Fibroblast of peridontal ligament (primary cell): ENCODE results near the gene CBX1.
"Not testable (repeated sequence)": the region's sequence is repeated elsewhere in the genome, so short reads cannot be mapped to it uniquely, and the experiment has no call there.

Experiments used
- DNase-seq: peaks from one replicate; pipeline ENCODE4 v3.0.0-alpha.2; 2010; ENCODE audit errors: extremely low read depth

CBX1 gene

DNA sequence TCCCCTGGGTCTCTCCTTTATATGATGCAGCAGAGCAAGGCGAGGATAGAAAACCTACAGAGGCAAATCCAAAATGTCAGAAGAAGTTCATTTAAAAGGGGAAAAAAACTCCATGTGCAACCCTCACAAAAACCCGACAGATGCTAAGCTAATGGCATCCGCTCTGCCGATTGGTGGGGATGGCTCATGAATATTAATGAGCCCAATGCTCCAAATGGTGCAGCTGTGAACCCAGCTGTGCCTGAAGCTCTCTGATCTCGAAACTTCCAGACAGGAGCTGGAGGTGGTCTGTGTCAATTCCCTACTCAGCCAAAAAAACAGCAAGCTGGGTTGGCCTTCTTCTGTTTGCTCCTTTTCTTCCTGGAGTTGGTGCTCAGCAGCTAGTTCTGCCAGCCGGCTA, 21.8 kb upstream of the CBX1 start:
- DNase-seq: no peak

DNA sequence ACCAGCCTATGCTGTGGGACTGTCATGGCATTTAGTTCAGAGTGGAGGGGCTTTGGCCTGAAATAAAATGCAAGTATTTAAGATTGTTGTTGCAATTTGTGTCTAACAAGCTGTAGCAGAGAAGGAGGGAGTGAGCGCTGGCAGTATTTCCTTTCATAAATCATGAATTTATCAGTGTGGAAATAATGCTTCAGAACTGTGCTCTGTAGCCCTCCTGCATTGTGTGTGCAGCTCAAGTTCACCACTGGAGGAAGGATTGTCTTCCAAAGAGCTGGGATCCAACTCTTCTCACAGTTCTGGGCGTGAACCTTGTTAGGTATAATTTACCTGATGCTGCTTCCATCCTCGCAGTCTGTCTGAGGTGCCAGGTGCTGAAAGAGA, 21.4 kb upstream of the CBX1 start:
- DNase-seq: no peak

DNA sequence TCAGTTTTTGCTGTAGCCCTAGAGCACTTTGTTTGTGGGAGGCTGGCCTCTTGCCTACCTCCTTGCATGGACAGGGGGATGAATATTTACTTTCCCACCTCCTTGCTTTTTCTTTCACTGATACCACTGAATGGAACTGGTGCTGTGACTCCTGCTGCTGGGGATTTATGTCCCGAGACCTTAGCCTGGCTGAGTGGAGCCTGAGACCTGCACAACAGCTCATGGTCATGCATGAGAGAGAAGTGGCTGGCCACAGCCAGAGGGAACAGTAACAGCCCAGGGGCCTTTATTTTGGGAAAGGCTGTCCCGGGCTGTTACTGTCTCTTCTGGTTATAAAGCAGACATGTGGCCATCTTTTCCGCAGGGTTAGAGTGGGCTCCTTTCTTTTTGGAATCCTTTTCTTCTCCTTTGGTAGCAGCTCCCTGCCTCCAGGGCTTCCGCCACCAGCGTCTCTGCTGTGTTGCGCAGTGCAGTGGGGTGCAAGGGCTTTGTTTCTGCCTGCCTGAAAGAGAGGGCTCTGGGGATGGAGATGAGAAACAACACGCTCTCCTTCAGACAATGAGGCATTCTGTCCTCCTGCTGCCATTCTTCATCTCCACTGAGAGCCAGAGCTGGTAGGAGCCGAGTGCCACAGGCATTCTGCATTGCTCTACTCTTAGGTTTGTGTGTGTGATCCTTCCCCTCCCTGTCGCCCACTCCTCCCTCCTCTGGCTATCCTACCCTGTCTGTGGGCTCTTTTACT, 20.8 kb upstream of the CBX1 start:
- no peak for DNase-seq

DNA sequence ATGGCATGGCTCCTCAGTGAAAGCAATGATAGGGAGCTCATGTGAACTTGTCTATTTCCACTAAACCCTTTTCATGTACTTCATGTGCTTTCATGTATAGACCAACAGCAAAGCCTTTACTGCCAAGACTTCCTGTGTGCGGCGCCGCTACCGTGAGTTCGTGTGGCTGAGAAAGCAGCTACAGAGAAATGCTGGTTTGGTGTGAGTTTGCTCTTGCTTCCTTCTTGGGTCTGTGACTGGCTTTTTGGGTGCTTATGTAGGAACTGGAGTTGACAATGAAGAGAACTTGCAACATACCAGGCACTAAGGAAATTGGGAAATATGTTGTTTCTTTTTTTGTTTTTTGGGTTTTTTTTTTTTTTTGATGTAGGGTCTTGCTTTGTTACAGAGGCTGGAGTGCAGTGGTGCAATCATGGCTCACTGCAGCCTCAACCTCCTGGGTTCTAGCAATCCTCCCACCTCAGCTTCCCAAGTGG, 12.0 kb upstream of the CBX1 start:
- no peak for DNase-seq

DNA sequence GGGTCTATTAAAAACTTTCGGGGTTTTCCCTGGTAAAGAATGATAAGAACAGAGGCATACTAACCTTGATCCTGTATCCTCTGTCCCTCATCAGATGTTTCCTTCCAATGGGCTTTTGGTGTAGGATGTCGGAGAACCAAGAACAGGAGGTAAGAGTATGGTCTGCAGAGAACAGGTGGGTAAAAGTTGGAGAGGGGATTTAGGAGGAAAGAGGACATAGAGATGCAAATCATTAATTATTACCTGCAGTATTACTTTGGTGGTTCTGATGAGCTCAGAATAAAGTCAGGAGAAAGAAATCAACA, 10.6 kb upstream of the CBX1 start:
- DNase-seq: no peak

DNA sequence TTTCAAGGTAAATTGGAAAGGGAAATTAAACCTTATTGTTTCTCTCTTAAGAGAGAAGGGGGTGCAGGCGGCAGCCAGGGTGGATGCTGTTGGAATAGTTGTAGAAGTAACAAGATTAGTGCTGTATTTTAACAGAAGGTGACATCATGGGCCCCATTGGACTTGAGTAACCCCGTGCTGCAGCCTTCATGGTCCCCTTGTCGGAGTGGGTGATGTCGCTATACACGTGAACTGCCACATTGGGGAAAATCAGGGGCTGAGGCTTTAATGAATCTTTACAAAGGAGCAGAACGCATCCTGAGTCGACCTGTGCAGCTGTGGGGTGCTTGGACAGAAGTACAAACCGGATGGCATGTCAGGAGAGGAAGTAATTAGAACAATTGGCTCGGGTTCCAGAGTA, 9.5 kb upstream of the CBX1 start:
- DNase-seq: no peak

DNA sequence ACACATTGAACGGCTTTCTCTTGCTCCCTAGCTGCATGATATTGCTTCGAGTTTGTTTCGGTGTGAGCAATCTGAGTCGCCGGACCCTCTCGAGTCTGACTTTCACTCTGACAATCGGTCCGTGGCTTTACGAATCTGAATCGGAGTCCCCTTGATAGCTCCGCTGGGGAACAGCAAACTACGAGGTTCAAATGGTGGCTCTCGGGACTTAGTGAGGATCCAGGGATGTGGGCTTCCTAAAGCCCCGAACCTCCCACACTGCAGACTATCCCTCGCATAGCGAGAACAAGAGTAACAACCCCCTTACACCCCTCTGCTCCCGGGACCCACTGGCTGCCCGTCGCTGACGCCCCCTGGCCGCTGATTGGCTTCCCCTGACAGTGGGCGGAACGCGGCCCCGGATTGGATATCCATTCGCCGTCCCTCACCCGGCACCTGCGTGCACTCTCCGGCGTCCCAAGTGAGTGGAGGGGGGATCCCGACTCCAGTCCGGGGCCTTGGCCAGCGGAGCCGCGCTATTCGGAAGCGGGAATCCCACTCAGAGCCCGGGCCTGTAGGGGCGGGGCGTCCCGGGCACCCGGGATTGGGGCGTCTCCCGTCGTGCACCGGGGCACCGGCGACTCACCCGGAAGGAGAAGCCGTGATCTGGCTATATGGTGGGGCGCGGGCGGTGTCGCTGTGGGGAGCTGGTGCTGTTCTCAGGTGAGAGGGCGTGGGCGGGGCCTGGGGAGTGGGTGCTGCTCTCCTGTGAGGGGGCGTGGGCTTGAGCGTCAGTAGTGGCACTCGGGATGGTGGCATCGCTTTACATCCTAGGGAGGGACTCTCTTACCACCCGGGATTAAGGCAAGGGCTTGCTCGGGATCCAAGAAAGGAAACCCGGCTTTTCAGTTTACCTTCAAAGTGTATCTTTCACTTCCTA, 6.1 kb upstream of the CBX1 start, which contains the start of gene SNX11:
SNX11 (plus strand) TSS at position 630 of the 919 bp plus-strand sequence. CDS start 4,278 bp downstream, outside the sequence.
- peak; percentile 69 for DNase-seq

DNA sequence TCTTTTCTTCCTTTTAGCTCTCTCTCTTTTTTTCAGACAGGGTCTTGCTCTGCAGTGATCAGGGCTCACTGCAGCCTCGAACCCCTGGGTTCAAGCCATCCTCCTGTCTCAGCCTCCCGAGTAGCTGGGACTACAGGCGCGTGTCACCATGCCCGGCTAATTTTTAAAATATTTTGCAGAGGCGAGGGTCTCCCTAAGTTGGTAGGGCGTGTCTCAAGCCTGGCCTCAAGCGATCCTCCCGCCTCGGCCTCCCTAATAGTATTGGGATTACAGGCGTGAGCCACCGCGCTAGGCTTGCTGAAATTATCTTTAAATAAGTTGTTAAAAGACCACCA, 5.5 kb upstream of the CBX1 start:
- DNase-seq: no peak

DNA sequence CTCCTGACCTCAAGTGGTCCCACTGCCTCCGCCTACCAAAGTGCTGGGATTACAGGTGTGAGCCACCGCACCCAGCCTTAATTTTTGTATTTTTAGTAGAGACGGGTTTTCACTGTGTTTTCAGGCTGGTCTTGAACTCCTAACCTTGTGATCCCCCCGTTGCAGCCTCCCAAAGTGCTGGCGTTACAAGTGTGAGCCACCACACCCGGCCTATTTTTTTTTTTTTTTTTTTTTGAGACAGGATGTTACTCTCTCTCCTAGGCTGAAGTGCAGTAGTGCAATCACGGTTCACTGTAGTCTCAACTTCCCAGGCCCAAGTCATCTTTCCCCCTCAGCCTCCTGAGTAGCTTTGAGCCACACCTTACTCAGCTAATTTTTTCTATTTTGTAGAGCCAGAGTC, 3.2 kb upstream of the CBX1 start:
- DNase-seq: no peak

DNA sequence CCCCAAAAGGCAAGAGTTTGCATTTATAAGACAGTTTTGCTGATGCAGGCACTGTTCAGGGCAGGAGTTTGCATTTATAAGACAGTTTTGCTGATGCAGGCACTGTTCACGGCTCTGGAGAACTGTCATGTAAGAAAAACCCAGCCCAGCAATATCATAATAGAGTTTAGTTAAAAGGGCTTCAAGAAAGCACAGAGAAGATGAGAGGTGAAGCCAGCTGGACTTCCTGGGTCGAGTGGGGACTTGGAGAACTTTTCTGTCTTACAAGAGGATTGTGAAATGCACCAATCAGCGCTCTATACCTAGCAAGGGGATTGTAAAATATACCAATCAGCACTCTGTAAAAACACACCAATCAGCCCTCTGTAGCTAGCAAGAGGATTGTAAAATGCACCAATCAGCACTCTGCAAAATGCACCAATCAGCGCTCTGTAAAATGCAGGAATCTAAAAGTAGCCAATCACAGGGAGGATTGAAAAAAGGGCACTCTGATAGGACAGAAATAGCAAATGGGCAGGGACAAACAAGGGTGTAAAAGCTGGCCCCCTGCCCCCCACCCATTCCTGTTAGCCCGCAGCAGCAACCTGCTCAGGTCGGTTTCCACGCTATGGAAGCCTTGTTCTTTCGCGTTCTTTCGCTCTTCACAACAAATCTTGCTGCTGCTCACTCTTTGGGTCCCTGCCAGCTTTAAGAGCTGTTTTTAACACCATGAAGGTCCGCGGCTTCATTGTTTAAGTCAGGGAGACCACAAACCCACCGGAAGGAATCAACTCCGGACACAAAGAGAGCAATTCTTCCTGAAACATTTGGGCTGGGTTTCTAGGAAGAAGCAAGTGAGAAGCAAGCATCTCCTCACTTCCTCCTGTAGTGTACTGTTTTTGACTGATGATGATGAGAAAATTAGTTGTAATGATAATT, 1.8 kb upstream of the CBX1 start:
- no peak for DNase-seq

DNA sequence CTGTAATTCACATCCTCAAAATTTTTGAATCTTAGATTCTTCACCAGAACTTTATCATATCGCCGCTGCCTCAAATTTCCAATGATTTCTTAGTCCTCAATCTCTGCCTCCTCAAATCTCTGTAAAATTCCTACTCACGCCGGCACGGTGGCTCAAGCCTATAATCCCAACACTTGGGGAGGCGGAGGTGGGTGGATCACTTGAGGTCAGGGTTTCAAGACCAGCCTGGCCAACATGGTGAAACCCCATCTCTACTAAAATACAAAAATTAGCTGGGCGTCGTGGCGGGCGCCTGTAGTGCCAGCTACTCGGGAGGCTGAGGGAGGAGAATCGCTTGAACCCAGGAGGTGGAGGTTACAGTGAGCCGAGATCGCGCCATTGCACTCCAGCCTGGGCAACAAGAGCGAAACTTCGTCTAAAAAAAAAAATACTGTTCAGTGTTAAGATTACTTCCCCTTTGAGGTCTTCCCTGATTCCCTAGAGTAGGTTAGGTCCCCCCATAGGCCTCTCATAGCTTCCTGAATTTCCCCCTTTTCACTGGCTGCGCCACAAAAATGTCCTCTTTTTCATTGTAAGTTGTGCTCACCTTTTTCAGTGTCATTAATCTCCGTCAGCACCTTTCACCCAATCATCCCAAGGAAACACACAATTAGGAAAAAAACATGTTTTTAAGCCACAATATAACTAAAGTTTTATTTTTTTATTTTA, 919 bp upstream of the CBX1 start:
- DNase-seq: no peak

DNA sequence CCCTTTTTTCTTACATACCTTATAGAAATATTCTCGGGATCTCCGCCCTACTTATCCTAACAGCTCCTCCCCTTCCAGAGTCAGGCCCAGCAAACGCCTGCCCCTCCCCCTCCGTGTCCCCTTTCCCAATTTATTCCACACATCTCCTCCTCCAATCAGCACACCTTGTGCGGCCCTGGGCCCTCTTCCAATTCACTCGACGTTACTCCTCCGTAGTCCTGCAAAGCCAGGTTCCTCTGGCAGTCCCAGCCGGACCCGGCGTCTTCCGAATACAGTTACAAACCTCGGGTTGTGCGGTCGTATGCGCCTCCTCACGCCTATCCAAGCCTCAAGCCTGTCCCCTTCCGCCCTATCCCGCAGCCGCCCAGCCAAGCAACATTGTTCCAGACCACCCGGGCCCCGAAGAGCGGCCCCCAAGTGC, 677 bp downstream of the CBX1 start:
- peak; percentile 59 for DNase-seq

DNA sequence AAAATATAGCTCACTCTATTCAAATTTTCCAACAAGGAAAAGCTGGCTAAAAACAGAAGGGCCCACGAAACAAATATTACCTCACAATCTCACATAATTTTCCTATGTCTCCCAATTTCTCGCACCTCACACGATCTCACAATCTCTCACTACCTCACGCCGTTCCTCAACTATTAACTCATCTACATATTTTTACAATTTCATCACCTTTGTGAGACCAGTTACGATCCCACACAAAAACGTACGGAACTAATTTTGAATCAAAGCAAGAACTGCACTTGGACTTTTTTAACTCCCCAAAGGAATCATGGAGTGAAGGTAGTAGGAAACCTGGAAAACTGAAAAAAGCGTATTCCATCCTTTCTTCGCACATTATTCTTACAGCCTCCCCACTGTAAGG, 1.1 kb downstream of the CBX1 start:
- peak; percentile 51 for DNase-seq

DNA sequence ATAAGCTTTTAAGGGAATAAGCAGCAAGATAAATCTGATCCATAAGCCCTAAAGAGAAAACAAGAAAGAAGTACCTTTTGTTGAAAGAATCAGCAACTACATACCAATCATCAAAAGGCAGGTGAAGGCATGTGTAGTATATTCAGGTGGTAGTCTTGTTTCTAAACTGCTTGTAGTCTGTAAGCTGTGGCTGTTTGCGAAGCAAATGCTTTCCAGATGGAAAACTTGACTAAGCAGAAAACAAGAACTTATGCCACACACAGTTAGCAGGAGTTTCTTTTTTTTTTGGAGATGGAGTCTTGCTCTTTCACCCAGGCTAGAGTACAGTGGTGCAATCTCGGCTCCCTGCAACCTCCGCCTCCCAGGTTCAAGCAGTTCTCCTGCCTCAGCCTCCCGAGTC, 5.7 kb downstream of the CBX1 start:
- DNase-seq: peak; percentile 66

DNA sequence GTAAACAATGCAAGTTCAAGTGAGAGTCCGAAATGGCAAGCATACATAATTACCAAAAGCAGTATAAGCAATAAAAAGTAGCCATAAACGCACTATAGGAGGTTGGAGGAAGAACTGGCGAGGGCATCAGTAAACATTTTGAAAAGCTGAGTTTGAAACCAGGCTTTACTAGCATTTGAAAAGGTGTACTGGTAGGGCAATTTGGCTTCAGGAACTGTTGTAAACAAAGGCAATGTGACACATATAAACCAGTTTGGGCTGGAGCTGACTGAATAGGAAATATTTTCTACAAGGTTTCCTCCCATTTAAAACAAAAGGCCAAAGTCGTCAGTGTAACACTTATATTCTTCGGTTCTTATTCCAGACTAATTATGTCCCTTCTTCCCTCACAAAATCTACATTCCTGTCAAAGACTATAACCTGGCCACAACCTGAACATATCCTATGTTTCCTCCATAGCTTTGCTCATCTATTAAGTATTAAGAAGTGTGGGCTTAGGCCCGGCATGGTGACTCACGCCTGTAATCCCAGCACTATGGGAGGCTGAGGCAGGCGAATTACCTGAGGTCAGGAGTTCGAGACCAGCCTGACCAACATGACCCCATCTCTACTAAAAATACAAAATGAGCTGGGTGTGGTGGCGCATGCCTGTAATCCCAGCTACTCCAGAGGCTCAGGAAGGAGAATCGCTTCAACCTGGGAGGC, 7.8 kb downstream of the CBX1 start:
- no peak for DNase-seq

DNA sequence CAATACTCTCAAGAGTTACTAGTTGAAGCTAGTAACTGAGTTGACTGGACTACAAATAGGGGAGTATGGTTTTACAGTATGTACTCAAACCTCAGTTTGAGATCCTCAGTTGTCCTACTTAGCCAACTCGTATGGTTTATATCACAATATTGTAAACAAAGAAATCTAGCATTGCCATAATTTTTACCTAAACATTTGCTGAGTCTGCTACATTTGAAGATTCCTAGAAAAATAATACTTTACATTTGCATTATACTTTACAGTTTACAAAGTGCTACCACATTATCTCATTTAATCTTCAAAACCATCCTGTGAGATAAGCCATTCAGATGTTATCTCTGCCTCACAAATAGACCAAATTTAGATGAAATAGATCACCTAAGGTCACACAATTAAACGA, 16.3 kb downstream of the CBX1 start:
- no peak for DNase-seq

DNA sequence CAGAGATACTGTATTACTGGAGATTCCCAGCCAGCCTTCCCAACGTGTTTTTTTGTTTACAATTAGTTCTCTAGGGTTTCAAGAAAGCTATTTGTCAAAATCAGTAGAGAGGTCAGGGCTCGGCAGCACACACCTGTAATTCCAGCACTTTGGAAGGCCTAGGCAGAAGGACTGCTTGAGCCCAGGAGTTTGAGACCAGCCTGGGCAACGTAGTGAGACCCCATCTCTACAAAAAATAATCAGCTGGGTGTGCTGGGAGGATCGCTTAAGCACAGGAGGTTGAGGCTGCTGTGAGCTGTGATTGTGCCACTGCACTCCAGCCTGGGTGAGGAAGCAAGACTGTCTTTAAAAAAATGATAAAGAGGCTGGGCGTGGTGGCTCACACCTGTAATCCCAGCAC, 19.4 kb downstream of the CBX1 start:
- no peak for DNase-seq

DNA sequence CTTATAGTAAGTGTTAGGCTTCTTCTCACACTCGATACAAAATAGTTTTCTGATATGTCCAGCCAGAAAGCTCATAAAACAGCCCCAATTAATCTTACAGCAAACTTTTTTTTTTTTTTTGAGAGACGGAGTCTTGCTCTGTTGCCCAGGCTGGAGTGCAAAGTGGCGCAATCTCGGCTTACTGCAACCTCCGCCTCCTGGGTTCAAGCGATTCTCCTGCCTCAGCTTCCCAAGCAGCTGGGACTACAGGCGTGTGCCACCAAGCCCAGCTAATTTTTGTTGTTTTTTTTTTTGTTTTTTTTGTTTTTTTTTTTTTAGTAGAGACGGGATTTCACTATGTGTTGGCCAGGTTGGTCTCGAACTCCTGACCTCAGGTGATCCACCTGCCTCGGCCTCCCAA, 24.1 kb downstream of the CBX1 start:
- DNase-seq: not testable (repeated sequence)

DNA sequence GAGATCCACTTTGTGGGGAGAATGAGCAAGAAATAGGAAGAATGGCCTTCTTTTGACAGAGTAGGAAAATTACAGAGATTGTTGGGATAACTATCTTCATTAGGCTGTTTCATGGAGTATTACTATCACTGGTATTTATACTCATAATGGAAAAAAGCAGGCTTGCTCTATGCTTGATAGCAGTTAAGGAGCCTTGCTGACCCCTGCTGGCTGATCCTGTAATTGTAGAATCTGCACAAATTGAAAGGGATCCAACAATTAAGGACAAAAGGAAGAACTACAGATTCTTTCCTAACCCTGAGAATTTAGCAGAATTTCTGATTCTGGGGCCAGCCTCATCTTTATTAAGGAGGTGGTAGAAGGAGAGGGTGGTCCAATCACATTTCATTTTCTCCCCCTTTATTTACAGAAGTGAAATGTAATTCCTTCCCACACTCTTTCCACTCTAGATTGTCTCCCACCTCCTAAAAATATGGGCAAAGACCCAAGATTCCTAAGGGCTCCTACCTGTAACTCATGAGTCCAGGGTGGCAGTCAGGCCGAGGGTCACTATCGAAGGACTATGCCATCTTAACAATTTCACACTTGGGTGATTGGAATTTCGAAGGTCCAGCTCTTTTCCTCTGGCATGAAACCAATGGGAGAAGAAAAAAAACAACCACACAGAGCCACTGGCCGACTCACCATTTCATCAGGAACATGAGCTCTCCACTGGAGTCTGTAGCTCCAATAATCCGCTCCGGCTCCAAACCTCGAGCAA, 26.8 kb downstream of the CBX1 start:
- DNase-seq: peak; percentile 92

DNA sequence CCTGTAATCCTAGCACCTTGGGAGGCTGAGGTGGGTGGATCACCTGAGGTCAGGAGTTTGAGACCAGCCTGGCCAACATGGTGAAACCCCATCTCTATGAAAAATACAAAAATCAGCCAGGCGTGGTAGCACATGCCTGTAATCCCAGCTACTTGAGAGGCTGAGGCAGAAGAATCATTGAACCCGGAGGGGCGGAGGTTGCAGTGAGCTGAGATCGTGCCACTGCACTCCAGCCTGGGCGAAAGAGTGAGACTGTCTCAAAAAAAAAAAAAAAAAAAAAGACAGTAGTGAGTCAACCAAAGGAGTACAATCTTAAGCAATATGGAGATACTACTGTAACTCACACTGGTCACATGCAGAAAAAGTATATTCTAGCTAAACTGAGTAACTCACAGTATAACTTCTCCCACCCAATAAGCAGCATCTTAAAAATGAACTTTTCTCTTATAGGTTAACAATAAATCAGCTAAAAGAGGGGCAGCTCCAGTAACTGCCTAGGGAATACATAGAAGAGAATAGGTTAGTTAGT, 27.6 kb downstream of the CBX1 start:
- DNase-seq: not testable (repeated sequence)
